A673 (cell line): ENCODE data around the gene PCED1B. TPM values are rescaled to one million over a fixed set of nuclear protein-coding genes. Genes with fewer than 3 reads are reported as not detected.

Source experiments
- BruUV-seq: library from RNA; stranded (reverse); fragments of 400-500 nt; replicated peaks from 2 replicates; lab custom pipeline; 2021; lab: Mats Ljungman, UMichigan
- CTCF ChIA-PET: fragments of 300-600 bp; sonication (Branson Sonifier 250); formaldehyde crosslinking; loops from one replicate; lab custom pipeline; 2022; ENCODE audit warnings: antibody characterized with exemption; lab: Charles Lee
- POLR2A ChIA-PET: fragments of 300-600 bp; sonication (Branson Sonifier 250); formaldehyde crosslinking; loops from one replicate; lab custom pipeline; 2022; ENCODE audit warnings: antibody characterized with exemption; ENCODE audit not compliant: low non-redundant PET; lab: Charles Lee
- DNase-seq: peaks from one replicate; pipeline ENCODE4 v3.0.0-alpha.2; 2015; ENCODE audit warnings: low spot score
- H3K27ac ChIP-seq: fragments of 200-600 bp; sonication (generic); 2 replicates; pipeline ENCODE4 v1.5.1; 2016; ENCODE audit warnings: mixed run types, low read depth, mild to moderate bottlenecking, mixed read lengths, antibody characterized with exemption, low read length; ENCODE audit not compliant: poor library complexity, severe bottlenecking
- H3K27me3 ChIP-seq: fragments of 200-600 bp; sonication (generic); replicated peaks from 2 replicates; pipeline ENCODE4 v1.6.1; 2017; ENCODE audit warnings: mixed run types, low read depth, mild to moderate bottlenecking, mixed read lengths, antibody characterized with exemption, low read length; ENCODE audit not compliant: insufficient read depth, poor library complexity
- H3K36me3 ChIP-seq: fragments of 200-600 bp; sonication (generic); 2 replicates; pipeline ENCODE4 v1.6.1; 2016; ENCODE audit warnings: mixed run types, mild to moderate bottlenecking, mixed read lengths, antibody characterized with exemption, low read length; ENCODE audit not compliant: insufficient read depth, poor library complexity, severe bottlenecking
- H3K4me1 ChIP-seq: fragments of 200-600 bp; sonication (generic); 2 replicates; pipeline ENCODE4 v1.6.1; 2017; ENCODE audit warnings: mixed run types, mild to moderate bottlenecking, mixed read lengths, antibody characterized with exemption, low read length; ENCODE audit not compliant: insufficient read depth, poor library complexity, severe bottlenecking
- H3K4me3 ChIP-seq: fragments of 200-600 bp; sonication (generic); 2 replicates; pipeline ENCODE4 v1.5.1; 2016; ENCODE audit warnings: low read depth, mixed run types, mild to moderate bottlenecking, mixed read lengths, low read length; ENCODE audit not compliant: poor library complexity, severe bottlenecking
- H3K9me3 ChIP-seq: fragments of 200-600 bp; sonication (generic); 2 replicates; pipeline ENCODE4 v1.6.1; 2016; ENCODE audit warnings: mixed run types, low read depth, mild to moderate bottlenecking, mixed read lengths, antibody characterized with exemption, low read length; ENCODE audit not compliant: poor library complexity, severe bottlenecking
- EZH2 ChIP-seq: fragments of 200-600 bp; sonication (generic); IDR thresholded peaks from 2 replicates; pipeline ENCODE4 v1.6.1; 2017; ENCODE audit warnings: borderline replicate concordance, low read depth, mild to moderate bottlenecking, mixed read lengths, antibody characterized with exemption, low read length; ENCODE audit not compliant: poor library complexity, severe bottlenecking
- intact Hi-C: fragments of 100-400 bp; cut with micrococcal nuclease; formaldehyde crosslinking; loops from one replicate; pipeline ENCODE4 v1.10.0; 2022; ENCODE audit not compliant: unreplicated experiment
- total RNA-seq: library from RNA; stranded (reverse); gene quantifications from 2 replicates; pipeline ENCODE4 v1.2.3, GENCODE V29; 2021
- TF ChIP-seq, protein P1 (sequence below): fragments of 300-800, 200-600 bp; sonication (generic); conservative IDR thresholded peaks from 2 replicates; pipeline ENCODE4 v1.5.1; 2017; ENCODE audit warnings: low read depth, mild to moderate bottlenecking, antibody characterized with exemption, low read length, moderate library complexity, mixed read lengths

The PCED1B gene
- total RNA-seq, 1 experiment from 2014 or later = 3.1 TPM

DNA sequence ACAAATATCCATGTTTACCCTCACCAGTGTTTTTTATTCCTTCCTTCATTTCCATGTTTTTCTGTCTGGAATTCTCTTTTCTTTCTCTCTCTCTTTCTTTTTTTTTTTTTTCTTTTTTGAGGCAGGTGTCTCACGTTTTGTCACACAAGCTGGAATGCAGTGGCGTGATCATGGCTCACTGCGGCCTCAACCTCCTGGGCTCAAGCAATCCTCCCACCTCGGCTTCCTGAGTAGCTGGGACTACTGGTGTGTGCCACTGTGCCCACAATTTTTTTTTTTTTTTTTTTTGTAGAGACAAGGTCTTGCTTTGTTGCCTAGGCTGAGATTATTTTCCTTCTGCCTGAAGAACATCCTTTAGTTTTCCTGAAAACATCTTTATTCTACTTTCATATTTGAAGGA is 15.4 kb downstream of the PCED1B start:
- Histone ChIP-seq H3K9me3 (no peaks in the 10 kb centered on the region), H3K36me3 (no peaks in the 10 kb centered on the region), H3K27ac (no peak overlapping the region), H3K4me1 (no peaks in the 10 kb centered on the region), H3K4me3 (no peak overlapping the region), H3K27me3 (no peaks in the 10 kb centered on the region)
- intact Hi-C loops = no loop called here
- BruUV-seq = no TSS peak
- POLR2A ChIA-PET = no interaction called here
- CTCF ChIA-PET = interaction anchor here (0.7 kb wide), 1 partner anchor 15 kb away, joined by 5 read pairs; the partner anchor contains the start of genes AMIGO2 and PCED1B
- no peak for TF ChIP-seq EZH2
- TF ChIP-seq, protein P1, sequence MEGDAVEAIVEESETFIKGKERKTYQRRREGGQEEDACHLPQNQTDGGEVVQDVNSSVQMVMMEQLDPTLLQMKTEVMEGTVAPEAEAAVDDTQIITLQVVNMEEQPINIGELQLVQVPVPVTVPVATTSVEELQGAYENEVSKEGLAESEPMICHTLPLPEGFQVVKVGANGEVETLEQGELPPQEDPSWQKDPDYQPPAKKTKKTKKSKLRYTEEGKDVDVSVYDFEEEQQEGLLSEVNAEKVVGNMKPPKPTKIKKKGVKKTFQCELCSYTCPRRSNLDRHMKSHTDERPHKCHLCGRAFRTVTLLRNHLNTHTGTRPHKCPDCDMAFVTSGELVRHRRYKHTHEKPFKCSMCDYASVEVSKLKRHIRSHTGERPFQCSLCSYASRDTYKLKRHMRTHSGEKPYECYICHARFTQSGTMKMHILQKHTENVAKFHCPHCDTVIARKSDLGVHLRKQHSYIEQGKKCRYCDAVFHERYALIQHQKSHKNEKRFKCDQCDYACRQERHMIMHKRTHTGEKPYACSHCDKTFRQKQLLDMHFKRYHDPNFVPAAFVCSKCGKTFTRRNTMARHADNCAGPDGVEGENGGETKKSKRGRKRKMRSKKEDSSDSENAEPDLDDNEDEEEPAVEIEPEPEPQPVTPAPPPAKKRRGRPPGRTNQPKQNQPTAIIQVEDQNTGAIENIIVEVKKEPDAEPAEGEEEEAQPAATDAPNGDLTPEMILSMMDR = no peak
- DNase-seq = no peak

- no peak overlapping the region for H3K4me3 ChIP-seq
- no peak for DNase-seq
- no peak overlapping the region for H3K27ac ChIP-seq
- no peaks in the 10 kb centered on the region for H3K4me1 ChIP-seq
- no TSS peak for BruUV-seq
- intact Hi-C loops = no loop called here
- H3K27me3 ChIP-seq = no peaks in the 10 kb centered on the region
- POLR2A ChIA-PET = no interaction called here
- no peaks in the 10 kb centered on the region for H3K9me3 ChIP-seq
- CTCF ChIA-PET = interaction anchor here (0.7 kb wide), 1 partner anchor 16 kb away, joined by 5 read pairs; the partner anchor contains the start of genes AMIGO2 and PCED1B
- no peaks in the 10 kb centered on the region for H3K36me3 ChIP-seq
- TF ChIP-seq, protein P1 = no peak
- TF ChIP-seq EZH2 = no peak
These were observed 16.2 kb downstream of the PCED1B start for GRCh38 chr12:47095446-47096236.

DNA sequence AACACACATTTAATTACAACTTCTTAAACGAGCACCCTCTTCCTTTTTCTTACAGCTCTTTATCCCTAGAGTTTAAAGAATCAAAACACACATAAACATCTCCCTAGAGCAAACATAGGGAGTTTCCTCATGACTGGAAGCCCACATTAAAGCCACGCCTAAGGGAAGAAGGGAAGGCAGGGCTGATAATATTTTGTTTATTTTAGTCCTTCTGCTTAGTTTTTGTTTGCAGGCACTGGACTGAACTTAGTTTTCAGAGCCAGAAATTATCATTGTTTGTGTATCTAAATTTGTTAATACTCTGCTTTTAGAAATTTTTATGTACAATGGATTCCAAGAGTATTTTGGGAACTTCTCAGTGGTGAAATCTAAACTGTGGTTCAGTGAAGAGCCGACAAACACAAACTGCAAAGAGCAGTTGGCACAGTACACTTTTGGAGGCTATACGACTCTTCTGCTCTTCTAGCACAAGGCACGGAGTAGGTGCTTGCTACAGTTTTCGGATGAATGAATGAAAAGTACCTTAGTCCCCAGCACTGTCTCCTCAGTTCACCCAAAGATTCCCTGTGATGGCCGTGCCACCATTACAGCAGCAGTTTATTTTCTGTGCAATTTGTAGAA is 18.0 kb downstream of the PCED1B start:
- H3K36me3 ChIP-seq = no peaks in the 10 kb centered on the region
- H3K4me1 ChIP-seq = no peaks in the 10 kb centered on the region
- no peak overlapping the region for H3K4me3 ChIP-seq
- no TSS peak for BruUV-seq
- no peak for TF ChIP-seq EZH2
- TF ChIP-seq, protein P1 = no peak
- no peaks in the 10 kb centered on the region for H3K27me3 ChIP-seq
- H3K9me3 ChIP-seq = no peaks in the 10 kb centered on the region
- H3K27ac ChIP-seq = no peak overlapping the region
- ChIA-PET CTCF (no interaction called here), POLR2A (no interaction called here)
- intact Hi-C loops = no loop called here
- DNase-seq = no peak
